HG03159 (cell line): ENCODE results near the gene GOLPH3.
"Not testable (repeated sequence)": the region's sequence is repeated elsewhere in the genome, so short reads cannot be mapped to it uniquely, and the experiment has no call there.

Experiments
- ATAC-seq: cut with Tn5 transposase; IDR thresholded peaks from one replicate; pipeline ENCODE4 v1.9.1; 2021; ENCODE audit warnings: mild to moderate bottlenecking, moderate library complexity; ENCODE audit not compliant: unreplicated experiment

The GOLPH3 gene

DNA sequence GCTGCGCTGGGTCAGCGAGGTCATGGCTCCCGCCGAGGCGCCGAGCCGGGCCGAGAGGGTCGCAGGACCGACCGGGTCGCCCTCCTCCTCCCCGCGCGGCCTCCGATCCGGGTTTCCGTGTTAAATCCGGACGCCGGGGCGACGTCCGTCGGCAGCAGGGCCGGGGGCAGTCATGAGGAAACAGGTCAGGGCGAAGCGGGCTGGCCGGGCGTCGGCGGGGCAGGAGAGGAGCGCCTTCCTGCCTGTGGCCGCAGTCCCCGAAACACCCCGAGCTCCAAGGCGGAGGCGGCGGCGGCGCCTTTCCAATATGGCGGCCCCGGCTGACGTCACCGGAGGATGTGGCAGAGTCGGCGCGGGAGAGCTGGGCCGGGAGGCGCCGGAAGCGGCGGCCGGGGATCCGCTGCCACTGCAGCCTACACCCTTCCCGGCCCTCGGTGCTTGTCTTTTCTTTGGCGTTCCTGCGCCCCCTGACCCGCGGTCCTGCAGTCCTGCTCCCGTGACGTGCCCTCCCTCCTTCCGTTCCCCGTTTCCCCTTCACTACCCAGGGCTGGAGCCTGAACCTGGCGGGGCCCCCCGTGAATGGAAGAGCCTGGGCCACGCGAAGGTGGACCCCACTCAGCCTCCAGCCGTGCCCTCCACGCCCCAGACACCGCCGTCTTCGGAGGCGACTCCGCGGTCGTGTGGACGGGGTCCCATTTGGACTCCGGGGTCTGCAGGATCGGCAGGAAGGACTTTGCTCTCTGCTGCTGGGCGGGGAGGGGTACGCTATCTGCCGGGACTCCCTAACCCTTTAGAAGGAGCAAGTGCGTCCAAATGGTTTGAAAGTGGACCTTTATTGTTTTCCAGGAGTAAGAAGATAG is at the start of gene GOLPH3:
TSS of gene GOLPH3 (minus strand) at position 309 of the 860 bp plus-strand sequence. CDS start at position 24, 285 bp downstream.
- peak; percentile 81 for ATAC-seq

- no peak for ATAC-seq
Observed at GRCh38 chr5:32222723-32223470, 48.8 kb upstream of the GOLPH3 start.

DNA sequence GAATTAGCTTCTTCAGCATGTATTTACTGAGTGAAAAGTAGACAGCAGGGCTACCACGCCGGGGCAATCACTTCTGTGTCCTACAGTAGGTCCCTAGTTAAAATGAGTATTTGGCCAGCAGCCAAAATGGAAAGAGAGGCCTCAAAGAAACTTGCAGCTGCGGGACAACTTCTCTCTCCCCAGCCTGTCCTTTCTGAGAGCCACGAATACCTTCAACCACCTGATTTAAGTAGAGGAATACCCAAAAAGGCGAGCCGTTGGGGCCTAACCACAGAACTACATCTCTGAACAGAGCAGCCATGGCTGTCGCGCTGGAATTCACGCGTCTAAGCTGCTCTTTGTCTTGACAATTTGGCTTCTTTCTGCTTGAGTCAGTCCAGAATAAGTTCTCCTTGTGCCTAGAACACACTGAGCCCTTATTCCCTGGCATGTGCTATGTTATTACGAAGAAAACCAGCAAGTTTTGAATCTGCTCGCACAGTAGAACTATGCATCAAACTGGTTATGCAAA is 43.8 kb upstream of the GOLPH3 start:
- no peak for ATAC-seq

- ATAC-seq = not testable (repeated sequence)
Observed at GRCh38 chr5:32214344-32214743, 40.2 kb upstream of the GOLPH3 start.

- ATAC-seq = no peak
Observed at GRCh38 chr5:32210151-32210550, 36.0 kb upstream of the GOLPH3 start.

DNA sequence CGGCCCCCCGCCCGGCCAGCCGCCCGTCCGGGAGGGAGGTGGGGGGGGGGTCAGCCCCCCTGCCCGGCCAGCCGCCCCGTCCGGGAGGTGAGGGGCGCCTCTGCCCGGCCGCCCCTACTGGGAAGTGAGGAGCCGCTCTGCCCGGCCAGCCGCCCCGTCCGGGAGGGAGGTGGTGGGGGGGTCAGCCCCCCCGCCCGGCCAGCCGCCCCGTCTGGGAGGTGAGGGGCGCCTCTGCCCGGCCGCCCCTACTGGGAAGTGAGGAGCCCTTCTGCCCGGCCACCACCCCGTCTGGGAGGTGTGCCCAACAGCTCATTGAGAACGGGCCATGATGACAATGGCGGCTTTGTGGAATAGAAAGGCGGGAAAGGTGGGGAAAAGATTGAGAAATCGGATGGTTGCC is 34.7 kb upstream of the GOLPH3 start:
- ATAC-seq = not testable (repeated sequence)

- no peak for ATAC-seq
Observed at GRCh38 chr5:32207355-32207634, 33.2 kb upstream of the GOLPH3 start.

DNA sequence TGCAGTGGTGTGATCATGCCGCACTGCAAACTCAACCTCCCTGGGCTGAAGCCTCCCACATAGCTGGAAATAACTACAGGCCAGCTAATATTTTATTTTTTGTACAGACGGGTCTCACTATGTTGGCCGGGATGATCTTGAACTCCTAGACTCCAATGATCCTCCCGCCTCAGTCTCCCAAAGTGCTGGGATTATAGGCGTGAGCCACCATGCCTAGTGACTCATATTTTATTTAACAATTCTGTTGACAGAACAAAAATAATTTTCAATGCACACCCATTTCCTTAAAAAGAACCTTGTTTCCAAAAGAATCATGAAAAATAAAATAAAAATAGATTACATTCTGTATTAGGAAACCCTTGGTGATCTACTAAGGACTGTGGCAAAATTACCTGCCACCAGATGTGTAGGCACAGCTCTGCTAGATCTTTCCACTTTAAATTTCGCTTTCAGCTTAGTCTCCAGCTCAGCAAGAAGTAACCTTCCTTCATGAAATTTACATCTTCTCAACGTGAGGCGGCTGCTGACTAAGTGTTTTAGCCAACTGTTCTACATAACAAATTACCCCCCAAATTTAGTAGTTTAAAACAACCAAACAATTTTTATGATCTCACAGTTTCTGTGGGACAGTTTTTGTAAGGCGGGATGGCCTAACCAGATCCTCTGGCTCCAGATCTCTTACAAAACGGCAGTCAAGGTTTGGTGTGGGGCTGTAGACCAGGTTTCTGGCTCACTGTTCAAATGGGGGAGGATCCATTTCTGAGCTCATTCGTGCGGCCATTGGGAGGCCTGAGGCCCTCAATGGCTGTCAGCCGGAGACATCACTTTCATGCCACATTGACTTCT is 32.6 kb upstream of the GOLPH3 start:
- ATAC-seq = no peak

- no peak for ATAC-seq
Observed at GRCh38 chr5:32206053-32206452, 31.9 kb upstream of the GOLPH3 start.

DNA sequence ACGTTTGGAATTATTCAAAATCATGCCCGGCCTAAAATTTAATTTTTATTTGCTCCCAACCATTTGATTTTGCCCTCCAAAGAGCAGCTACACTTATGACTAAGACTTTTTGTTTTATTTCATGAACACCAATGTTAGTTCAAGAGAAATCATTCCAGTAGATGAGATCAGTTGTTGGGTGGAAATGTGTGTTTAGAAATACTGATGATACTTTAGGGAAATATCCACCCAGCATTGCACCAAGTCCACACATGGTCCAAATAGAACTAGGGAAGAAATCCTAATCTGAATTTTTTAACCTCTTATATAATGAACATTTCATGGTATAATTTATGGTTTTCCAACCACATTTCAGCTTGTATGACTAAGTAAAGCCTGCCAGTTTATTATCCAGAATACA is 28.3 kb upstream of the GOLPH3 start:
- no peak for ATAC-seq

- no peak for ATAC-seq
Observed at GRCh38 chr5:32201122-32201753, 27.1 kb upstream of the GOLPH3 start.

DNA sequence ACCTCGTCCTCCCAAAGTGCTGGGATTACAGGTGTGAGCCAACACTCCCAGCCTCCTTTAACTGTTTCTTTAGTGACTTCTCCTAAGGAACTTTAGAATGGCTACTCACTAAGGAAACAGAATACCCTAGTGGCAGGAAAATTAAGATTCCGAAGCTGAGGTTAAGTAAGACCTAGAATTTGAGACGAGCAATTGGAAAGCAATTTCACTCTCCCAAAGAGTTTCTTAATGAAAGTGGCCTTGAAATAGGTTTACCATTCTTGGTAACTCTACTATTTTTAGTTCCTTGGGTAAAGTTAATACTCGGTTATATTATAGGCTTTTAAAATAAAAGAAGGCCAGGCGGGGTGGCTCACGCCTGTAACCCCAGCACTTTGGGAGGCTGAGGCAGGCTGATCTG is 22.9 kb upstream of the GOLPH3 start:
- no peak for ATAC-seq

DNA sequence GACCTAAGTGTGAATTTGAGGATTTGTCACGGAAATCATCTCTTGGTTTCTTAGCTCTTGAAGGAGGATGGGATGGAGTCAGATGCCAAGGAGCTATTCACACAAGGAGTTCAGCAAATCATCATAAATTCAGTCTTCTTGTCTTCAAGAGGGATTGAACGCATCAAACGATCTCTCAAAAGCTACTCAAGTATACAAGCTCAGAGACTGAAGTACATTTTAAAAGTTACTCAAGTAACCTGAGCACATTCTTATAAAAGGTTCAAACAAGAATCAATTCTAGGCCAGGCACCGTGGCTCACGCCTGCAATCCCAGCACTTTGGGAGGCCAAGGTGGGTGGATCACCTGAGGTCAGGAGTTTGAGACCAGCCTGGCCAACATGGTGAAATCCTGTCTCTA is 21.1 kb upstream of the GOLPH3 start:
- ATAC-seq = no peak

- ATAC-seq = peak; percentile 79
Observed at GRCh38 chr5:32193591-32193990, 19.5 kb upstream of the GOLPH3 start.

GRCh38 chr5:32190095-32190494 is 16.0 kb upstream of the GOLPH3 start:
- no peak for ATAC-seq

- ATAC-seq = no peak
Observed at GRCh38 chr5:32187675-32188074, 13.6 kb upstream of the GOLPH3 start.

DNA sequence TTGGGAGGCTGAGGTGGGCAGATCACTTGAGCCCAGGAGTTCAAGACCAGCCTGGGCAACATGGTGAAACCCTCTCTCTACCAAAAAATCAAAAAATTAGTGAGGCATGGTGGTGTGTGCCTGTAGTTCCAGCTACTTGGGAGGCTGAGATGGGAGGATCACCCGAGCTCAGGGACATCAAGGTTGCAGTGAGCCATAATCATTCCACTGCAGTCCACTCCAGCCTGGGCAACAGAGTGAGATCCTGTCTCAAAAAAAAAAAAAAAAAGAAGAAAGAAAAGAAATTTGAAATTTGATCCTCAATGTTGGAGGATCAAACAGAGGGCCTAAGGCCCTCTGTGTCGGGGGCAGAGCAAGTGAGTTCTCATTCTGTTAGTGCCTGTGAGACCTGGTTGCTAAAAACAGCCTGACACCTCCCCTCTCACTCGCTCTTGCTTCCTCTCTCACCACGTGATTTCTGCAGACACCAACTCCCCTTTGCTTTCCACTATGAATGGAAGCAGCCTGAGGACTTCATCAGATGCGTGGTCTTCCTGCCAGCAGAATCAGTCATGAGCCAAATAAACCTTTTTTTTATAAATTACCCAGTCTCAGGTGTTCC is 8.4 kb upstream of the GOLPH3 start:
- peak; percentile 68 for ATAC-seq

GRCh38 chr5:32173267-32174010 is 680 bp downstream of the GOLPH3 start:
- ATAC-seq = peak; percentile 33

- ATAC-seq = no peak
Observed at GRCh38 chr5:32172923-32173266, 1.2 kb downstream of the GOLPH3 start.
